ENCODE measurements around the gene BAD.

The BAD gene

GRCh38 chr11:64229090-64229743, 55.2 kb downstream of the BAD start:
- DNase-seq (ENCODE audit: low spot score), result no peak

DNA sequence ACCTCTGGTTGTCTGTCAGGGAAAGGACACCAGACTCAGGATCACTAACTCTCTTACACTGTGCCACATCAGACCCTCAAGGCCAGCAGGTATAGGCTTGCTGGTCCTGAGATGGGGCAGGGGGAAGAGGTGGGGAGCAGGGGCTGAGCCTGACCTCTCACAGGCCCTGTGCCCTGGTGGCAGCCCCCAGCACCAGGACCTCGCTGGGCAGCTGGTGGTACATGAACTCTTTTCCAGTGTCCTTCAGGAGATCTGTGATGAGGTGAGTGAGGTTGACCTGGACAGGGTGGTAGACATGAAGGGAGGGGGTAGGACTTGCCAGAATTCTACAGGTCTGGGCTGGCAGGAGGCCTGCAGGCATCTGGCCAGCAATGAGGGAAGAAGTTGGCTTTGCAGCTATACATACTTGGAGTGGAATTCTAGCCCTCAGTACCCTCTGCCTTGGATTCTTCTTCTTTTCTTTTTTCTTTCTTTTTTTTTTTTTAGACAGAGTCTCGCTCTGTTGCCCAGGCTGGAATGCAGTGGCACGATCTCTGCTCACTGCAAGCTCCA, 57.0 kb downstream of the BAD start:
- DNase-seq (ENCODE audit: low spot score), result no peak

DNA sequence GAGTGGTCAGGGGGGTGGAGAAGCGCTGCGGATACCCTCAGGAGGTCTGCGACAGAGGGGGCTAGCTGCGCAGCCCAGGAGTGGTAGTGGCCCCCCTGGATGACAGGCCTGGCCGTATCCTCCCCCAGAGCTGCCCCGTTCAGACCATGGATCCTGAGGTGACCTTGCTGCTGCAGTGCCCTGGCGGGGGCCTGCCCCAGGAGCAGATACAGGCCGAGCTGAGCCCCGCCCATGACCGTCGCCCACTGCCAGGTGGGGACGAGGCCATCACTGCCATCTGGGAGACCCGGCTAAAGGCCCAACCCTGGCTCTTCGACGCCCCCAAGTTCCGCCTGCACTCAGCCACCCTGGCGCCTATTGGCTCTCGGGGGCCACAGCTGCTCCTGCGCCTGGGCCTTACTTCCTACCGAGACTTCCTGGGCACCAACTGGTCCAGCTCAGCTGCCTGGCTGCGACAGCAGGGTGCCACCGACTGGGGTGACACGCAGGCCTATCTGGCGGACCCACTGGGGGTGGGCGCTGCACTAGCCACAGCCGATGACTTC, 57.9 kb downstream of the BAD start:
- DNase-seq (ENCODE audit: low spot score), result peak; percentile 77

DNA sequence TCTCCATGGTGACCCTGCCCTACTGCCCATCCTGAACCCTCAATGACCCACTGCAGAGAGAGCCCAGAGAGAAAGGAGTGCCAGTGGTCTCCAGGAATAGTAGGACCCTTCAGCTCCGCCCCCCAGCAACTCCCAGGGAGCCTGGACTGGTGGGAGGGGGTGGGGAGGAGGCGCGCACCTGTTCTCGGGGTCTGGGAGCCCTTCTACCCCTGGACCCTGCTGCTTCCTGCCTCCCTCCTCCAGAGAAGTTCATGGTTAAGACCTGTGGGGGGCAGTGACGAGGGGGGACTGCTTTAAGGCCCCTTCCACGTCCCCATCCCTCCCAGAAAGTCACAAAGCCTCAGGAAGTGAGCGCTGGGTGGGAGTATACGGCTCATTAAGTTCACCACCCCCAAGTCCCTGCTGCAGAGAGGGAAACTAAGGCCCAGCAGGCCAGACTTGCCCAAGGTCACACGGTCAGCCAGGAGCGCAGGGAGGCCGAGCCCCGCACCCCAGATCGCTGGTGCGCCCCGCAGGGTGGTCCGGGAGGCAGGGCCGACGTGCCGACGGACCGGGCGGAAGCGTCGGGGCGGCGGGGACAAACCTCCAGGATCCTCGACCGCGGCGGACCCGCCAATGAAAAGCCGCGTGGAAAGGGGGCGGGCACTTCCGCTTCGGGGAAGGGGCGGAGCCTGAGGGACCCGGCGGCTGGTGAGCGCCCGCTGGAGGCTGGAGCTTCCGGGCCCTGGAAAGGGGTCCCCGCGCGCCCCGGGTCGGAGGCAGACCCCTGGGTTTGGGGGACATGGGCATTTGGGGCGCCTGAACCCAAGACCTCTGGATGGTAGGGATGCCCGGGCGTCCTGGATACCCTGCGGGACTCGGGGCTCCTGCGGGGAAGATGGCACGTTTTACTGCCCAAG, 58.6 kb downstream of the BAD start, which contains the start of the genes NUDT22 and TRPT1:
TSS of gene NUDT22 (plus strand) at position 667 of the 899 bp plus-strand sequence. CDS start 379 bp downstream, outside the sequence.
TSS of gene TRPT1 (minus strand) at position 579 of the 899 bp plus-strand sequence. CDS start at position 253, 326 bp downstream.
- DNase-seq (ENCODE audit: low spot score), result peak; percentile 93

- no peak for DNase-seq (ENCODE audit: low spot score)
Observed at GRCh38 chr11:64224891-64225607, 59.4 kb downstream of the BAD start.

- no peak for DNase-seq (ENCODE audit: low spot score)
Observed at GRCh38 chr11:64224151-64224890, 60.1 kb downstream of the BAD start.

DNA sequence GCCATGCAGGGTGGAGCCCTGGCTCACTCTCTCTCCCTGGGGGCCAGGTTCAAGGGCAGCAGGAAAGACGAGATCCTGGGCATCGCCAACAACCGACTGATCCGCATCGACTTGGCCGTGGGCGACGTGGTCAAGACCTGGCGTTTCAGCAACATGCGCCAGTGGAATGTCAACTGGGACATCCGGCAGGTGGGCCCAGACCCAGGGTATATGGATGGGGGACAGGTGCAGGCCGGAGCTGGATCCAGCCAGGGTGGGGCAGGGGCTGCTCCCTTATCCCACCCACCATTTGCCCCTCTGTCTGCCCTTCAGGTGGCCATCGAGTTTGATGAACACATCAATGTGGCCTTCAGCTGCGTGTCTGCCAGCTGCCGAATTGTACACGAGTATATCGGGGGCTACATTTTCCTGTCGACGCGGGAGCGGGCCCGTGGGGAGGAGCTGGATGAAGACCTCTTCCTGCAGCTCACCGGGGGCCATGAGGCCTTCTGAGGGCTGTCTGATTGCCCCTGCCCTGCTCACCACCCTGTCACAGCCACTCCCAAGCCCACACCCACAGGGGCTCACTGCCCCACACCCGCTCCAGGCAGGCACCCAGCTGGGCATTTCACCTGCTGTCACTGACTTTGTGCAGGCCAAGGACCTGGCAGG, 61.3 kb downstream of the BAD start:
- no peak for DNase-seq (ENCODE audit: low spot score)

DNA sequence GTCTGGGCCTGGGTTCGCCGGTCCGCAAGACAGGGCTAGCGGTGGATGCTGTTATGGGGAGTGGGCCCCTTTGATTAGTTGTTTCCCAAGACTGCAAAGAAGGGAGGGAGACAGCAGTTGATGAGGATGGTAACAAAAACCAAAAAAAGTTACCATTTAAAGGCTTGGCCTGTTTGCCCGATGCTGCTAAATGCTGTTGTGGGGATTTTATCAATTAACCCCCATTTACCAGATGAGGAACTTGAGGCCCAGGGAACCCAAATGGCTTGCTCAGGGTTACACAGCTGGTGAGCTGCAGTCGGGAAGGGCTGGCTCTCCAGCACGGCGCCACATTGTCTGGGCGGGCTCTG, 61.8 kb downstream of the BAD start:
- DNase-seq (ENCODE audit: low spot score), result no peak

- no peak for DNase-seq (ENCODE audit: low spot score)
Observed at GRCh38 chr11:64220798-64221197, 63.7 kb downstream of the BAD start.

- no peak for DNase-seq (ENCODE audit: low spot score)
Observed at GRCh38 chr11:64220271-64220670, 64.2 kb downstream of the BAD start.
